HuH-7 (cell line): Measurements from ENCODE around the gene HAUS3.
A peak's percentile ranks its signal among the peaks of the same experiment; 100 is the strongest.

Experiments
- DNase-seq: peaks from one replicate; pipeline ENCODE4 v3.0.0; 2011; ENCODE audit warnings: low spot score

Gene HAUS3, protein sequence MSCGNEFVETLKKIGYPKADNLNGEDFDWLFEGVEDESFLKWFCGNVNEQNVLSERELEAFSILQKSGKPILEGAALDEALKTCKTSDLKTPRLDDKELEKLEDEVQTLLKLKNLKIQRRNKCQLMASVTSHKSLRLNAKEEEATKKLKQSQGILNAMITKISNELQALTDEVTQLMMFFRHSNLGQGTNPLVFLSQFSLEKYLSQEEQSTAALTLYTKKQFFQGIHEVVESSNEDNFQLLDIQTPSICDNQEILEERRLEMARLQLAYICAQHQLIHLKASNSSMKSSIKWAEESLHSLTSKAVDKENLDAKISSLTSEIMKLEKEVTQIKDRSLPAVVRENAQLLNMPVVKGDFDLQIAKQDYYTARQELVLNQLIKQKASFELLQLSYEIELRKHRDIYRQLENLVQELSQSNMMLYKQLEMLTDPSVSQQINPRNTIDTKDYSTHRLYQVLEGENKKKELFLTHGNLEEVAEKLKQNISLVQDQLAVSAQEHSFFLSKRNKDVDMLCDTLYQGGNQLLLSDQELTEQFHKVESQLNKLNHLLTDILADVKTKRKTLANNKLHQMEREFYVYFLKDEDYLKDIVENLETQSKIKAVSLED

DNA sequence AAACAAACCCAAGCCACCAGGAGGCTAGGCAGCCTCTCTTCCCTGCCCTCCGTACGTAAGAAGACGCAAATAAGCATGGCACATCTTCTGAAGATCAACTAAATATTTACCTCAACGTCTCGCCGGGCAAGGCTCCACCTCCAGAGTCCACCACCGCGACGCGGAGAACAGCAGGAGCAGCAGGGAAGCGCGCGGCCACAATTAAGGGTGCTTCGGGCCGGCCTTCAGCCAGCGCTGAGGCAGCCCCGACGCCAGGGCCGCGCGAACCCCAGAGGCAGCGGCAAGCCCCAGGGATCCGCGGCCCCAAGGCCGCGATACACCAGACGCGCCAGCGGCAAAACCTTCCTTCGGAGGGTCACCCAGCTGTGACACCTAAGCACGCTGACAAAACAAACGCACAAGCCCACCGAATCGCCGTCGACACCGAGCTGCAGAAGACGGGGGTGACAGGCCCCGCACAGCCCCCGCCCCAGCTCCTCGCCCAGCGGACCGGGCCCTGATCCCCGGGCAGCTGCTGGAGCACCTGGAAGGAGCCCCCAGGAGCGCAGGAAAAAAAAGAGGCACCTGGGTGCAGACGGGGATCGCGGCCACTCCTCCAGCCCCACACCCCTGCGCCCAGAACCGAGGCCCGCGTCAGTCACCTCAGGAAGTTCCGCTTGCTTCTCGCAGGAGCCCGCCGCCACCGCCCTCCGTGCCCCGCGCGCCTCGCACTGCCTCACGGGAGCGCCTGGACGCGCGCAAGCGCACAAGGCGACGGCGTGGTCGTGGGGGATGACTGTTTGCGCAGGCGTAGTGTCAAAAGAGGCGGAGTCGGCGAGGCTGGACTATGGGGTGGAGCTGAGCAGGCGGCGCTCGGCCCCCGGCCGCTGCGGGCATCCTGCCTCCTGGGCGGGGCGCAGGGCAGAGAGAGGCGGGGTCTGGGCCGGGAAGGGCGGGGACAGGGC, at the start of gene HAUS3, which contains the start of gene POLN:
Gene HAUS3 (minus strand): TSS at position 712 of the 944 bp plus-strand sequence. CDS start 1,175 bp downstream, outside the sequence.
Gene POLN (minus strand): TSS at position 712 of the 944 bp plus-strand sequence. CDS start 12,890 bp downstream, outside the sequence.
- peak; percentile 99 for DNase-seq

DNA sequence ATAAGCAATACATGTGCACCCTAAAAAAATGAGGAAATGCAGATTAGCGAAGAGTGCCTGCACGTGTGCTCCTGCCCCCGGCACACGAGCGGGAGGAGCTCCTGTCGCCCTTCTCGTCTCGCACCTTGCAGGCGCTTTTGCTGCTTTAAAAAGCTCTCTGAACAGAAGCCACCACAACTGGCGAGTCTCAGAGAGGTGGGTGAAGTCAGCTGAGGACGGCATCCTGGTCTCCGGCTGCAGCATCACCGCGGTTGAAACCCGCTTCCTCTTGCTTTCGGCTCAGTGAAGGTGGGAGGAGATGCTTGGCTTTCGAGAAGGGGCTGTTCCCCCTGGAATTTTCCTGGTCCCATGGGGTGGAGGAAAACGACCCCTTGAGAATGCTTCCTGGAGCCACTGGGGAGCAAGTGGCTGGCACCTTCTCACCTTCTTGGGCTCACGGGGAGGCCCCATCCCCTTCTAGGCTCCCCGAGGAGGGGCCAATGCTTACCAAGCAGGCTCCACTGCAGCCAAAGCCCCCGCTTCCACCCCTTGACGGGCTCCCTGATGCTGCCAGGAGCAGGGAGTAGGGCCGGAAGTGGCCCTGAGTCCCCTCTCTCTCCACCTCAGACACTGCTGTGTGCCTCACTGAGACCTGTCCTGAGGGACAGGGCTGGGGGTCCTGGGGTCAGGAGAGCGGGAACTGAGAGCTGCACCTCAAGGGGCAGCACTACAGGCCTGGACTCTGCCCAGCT, 49.2 kb upstream of the HAUS3 start:
- DNase-seq, result no peak

DNA sequence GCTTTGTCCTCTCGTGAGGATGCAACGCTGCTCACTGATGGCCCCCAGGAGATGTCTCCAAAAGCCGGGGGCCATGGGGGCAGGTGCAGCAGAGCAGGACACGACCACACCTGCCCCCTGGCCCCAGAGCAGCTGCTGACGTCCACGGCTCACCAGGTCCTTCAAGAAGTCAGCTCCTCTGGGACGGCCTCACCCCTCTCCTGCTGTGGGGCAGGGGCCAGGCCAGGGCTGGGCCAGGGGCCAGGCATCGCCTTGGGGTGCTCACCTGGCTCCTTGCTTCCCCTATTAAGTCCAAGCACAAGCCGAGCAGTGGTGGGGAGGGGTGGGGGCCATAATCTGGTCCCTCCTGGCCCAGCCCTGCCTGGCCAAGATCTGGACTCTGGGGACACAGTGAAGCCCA, 48.6 kb upstream of the HAUS3 start:
- no peak for DNase-seq

DNA sequence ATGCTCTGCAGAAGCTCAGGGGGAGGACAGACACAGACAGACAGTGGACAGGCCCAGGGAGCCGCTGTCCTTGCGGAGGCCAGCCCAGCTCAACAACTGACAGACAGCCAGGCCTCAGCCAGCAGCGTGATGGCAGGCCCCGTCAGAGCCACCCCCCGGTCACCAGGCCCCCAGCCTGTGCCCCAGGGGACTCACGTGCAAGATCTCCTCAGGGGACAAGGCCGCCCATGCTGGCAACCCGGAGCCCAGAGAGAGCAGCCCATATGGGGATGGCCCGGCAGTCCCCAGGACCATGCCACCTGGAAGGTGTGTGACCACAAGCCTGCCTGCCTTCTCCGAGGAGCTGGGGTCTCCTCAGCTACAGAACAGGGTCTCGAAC, 48.0 kb upstream of the HAUS3 start:
- DNase-seq, result no peak

DNA sequence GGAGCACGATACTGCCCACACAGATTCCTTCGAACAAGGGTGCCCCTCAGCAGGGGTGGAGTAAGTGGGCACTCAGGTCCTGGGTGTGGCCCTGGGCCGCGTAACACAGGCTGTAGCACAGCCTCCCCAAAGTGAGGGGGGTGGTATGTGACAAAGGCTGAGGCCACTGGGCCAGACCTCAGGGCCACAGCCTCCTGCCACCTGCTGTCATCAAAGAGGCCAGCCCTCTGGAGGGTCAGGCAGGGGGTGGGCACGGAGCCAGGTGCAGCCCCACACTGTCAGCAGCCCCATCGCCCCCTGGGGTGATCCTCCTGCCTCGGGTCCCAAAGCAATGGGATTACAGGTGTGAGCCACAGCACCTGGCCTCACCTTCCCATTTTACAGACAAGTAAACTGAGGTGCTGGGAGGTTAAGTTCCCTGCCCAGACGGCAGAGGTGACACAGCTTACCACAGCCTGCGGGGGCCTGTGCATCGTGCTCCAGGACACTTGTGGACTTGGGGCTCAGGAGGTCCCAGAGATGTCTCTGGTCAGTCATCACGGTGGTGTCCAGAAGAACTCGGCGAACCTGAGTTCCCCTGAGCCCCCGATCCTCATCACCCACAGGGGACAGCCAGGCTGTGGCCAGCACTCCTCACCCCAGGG, 47.5 kb upstream of the HAUS3 start:
- DNase-seq, result no peak

DNA sequence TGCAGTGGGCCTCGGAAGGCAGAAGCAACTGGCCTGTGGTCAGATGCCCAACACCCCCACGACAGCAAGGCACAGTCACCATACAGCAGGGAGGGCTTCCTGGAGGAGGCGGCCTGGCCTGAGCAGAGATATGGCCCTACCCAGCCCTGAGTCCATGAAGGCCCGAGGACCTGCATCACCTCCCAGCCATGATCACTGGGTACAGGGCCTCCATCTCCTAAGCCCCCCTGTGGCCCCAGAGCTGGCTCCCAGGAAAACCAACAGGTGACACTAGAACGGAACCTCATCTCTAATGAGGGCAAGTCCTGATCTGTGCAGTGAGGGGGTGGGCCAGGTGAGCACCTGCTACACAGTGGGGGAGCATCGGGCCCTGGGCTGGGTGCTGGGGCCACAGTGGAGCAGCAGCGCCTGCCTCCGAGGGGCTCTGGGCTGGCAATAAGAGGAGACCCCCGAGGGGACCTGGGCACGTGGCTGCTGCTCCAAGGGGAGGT, 46.2 kb upstream of the HAUS3 start:
- no peak for DNase-seq

DNA sequence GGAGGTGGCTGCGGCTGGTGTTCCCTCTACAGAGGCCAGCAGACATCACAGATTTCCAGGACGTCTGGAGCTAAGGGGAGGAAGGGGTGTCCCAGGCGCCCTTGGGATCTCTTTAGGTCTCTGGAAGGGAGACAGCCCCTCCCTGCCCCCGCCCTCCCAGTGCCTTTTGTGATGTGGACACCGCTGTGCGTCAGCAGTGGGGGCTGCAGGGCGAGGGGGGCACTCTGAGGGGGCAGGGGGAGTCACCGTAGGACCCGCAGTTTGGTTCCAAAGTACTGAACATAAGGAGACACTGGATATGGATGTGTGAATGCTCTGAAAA, 45.6 kb upstream of the HAUS3 start:
- no peak for DNase-seq

DNA sequence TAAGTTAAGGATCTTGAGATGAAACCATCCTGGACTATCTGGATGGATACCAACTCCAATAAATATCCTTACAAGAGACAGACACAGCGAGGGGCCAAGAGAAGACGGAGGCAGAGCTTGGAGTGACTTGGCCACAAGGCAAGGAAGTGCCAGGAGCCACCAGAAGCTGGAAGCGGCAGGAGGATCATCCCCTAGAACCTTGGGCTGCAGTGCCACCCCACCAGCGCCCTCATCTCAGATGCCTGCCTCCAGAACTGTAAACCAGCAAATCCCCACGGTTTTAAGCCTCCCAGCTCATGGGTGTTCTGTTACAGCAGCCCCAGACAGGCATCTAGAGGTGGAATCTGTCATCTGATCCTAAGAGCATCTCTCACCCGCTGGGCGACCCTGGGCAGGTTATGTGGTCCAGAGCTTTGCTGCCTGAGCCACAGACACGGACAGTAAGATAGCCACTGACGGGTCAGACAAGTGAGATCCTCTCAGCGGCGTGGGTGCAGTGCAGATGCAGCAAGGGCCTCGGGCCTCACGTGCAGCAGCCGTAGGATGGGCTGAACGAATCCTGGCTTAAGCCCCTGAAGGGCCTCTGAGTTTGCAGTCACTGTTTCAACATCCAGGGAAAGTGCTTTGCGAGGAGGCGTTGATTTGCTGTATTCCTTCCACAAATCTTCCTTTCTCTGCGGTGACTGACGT, 45.1 kb upstream of the HAUS3 start:
- no peak for DNase-seq

DNA sequence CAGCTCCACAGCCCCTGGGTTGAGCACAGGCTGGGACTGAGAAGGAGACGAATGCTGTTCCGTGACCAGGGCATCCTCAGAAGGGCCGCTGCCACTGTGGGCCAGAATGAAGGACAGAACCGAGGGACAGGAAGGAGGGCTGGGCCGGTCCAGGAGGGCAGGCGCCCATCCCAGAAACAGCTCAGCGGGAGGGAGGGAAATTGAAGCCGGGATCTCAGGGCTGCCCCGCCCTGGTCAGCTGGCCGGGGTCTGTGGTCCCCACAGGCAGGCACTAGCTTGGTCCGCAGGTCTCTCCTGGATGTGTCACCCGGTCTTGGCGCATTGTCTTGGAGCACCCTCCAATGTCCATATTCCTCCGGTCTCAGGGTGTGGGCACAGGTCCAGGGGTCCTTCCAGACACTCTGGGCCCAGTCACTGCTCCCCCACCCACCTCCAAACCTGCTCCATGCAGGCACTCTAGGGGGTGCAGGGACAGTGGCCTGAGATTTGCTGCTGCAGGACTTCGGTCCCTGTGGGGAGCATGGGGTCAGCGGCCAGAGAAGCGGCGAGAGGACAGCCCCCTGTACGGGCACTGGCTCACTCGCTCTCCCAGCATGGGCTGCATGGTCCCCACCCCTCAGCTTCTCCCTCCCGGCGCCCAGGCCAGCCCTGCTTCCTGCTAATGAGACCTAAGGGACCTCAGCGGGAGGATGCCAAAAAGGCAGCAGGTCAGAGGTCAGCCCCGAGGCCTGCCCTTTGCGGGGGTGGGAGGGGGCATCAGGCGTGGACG, 43.9 kb upstream of the HAUS3 start:
- no peak for DNase-seq

DNA sequence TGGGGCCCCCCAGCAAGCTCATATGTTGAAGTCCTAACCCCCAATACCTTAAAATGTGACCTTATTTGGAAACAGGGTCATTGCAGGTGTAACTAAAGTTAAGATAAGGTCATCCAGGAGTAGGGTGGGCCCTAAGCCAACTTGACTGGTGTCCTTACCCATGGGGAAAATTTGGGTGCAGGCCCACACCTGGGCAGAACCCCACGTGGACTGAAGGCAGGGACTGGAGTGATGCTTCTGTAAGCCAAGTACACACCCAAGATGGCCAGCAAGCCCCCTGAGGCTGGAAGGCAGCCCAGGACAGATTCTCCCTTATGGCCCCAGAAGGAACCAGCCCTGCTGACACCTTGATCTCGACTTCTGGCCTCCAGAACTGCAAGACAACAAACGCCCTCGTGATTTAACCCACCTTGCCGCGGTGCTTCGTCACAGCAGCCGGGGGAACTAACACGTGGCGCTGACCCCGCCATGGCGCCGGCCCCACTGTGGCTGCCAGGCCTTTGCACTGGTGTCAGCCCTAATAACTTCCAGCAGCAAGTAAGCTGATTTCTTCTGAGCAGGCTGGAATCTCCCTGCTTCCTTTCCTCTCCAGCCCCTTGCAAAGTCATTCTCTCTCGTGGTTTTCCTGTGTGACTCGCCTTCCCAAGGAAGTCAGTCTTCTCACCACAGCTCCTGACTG, 43.2 kb upstream of the HAUS3 start:
- DNase-seq, result no peak

DNA sequence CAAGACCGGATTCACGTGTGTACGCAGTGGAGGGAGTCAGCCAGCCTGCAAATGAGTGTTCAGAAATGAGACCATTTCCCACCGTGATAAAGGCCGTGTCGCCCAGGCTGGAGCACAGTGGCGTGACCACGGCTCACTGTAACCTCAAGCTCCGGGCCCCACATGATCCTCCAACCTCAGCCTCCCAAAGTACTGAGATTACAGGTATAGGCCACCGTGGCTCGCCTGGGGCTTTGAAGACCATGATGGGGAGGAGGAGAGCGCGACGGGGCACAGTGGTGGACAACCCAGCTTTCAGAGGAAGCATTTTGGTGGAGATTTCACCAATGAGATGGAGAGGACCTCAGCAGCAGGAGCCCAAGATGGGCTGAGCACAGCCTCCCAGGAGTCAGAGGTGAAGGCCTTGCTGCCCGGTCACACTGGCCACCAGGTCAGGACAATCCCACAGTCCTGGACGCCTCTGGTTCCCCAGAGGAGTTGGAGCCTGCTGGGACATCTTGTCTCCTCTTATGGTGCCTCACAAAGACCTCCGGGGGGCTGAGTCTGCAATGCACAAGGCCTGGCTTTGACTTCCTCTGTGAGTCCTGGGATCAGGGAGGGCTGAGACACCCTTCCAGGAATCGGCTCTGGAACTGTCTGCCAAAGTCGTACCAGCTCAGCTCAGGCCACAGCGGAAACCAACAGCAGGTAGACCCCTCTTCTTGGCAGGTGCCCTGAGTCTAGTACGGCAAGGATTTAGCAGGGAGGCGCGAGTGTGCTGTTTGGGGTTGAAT, 42.4 kb upstream of the HAUS3 start:
- no peak for DNase-seq

DNA sequence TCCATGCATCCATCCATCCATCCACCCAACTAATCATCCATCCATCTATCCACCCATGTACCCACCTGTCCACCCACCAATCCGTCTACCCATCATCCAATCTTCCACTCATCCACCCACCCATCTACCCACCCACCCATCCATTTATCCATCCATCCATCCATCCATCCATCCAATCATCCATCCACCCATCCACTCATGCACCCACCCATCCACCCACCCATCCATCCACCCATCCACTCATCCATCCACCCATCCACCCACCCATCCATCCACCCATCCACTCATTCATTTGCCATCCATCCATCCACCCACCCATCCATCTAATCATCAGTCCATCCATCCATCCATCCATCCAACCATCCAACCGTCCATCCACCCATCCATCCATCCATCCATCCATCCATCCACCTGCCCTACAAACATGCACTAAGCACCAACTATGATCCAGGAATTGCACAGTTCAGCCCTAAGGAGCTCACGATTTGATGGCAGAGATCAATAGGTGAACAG, 41.3 kb upstream of the HAUS3 start:
- no peak for DNase-seq

DNA sequence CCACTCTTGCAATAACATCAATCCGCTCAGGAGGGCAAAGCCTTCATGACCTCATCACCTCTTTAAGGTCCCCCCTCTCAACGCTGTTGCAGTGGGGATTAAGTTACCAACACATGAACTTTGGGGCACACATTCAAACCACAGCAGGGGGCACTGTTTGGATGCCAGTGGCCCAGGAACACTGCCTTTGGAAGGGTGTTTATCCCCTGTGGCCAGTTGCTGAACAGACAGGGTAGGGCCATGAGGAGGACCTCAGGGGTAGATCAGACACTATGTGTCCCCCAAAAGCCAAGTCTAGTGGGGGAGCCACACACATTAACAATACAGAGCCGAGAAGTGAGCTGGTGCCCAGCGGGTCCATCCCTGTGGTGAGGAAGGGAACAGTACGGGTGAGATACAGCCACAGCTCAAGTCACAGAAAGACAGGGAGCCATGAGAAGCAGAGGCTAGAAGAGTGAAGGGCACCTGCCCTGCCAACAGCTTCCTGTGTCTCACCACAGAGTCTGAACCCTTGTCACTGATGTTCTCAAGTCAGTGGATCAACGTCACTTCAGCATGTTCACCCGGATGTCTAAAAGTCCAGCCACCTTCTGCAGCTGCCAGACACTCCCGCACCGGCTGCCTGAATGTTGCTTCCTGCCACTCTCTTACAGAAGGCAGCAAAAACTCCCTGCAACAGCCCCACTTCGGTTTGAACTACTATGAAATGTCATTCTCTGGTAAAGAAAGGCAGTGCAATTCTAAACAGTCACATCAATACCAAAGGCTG, 39.8 kb upstream of the HAUS3 start:
- no peak for DNase-seq

DNA sequence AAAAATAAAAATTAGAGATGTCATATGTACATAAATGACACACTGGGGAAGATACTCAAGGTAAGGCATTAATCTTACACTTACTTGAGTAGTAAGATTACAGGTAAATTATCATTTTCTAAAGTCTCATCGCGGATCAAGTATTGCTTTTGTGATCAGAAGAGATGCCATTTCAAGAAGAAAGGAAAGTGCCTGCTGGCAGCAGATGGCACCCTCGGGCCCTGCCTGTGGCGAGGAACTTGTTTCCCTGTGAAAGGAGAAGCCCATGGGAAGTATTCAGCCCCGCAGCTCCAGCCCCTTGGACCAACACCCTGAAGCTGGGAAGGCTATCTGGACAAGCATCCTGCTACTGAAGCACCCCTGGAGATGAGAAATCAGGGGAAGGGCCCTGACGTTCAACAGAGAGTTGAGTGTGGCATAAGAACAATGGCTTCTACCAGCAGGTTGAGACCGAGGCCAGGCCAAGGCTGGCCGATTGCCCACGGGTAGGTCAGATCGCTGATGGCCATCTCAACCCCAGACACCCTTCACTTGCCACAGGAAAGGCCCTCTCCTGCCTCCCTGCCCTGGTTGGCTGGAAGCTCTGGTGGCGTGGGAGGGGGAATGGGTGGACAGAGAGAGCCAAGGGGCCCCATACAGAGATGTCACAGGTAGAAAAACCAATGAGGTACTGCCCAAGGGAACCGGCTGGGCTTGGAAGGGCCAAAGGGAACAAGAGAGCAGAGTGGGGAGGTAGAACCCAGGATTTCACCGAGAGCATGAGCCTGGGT, 38.8 kb upstream of the HAUS3 start:
- no peak for DNase-seq

DNA sequence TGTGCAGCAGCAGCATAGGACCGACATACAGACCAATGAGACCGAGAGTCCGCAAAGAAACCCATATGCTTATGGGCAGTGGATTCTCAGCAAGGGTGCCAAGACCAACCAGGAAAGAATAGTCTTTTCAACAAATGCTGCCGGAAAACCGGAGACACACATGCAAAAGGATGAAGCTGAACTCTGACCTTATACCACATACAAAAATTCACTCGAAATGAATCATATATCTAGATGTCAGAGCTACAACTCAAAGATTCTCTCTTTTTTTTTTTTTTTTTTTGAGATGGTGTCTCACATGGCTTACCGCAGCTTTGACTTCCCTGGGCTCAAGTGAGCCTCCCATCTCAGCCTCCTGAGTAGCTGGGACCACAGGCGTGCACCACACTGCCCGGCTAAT, 36.0 kb upstream of the HAUS3 start:
- no peak for DNase-seq

DNA sequence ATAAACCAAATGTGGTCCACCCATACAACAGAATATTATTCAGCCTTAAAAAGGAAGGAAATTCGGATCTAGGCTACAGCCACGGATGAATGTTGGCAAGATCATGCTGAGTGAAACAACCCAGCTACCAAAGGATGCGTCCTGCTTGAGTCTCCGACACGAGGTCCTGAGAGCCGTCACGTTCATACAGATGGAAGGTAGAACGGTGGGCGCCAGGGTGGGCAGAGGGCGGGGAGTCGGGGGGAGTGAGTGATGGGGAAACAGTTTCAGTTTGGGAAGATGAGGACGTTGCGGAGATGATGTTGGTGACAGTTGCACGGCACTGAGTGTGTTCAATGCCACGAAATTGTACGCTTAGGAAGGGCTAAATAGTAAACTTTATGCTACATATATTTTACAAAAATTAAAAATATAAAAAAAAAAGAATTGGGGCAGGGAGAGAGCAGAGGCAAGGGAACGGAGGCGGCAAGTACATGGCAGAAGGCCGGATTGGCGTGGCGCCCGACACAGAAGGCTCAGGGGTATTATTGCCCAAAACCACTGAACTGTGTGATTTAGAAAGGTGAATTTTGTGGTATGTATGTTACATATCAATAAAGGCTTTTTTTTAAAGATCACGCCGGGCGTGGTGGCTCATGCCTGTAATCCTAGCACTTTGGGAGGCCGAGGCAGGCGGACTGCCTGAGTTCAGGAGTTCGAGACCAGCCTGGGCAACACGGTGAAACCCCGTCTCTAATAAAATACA, 34.8 kb upstream of the HAUS3 start:
- no peak for DNase-seq
